Caco-2 (cell line): ENCODE data around the gene SLF2. TPM values are rescaled to one million over a fixed set of nuclear protein-coding genes. Genes with fewer than 3 reads are reported as not detected.

Source experiments
- BruUV-seq: library from RNA; stranded (reverse); fragments of 400-500 nt; replicated peaks from 2 replicates; lab custom pipeline; 2021; lab: Mats Ljungman, UMichigan
- CTCF ChIA-PET: fragments of 300-600 bp; sonication (Branson Sonifier 250); formaldehyde crosslinking; loops from one replicate; lab custom pipeline; 2022; ENCODE audit warnings: antibody characterized with exemption; lab: Charles Lee
- POLR2A ChIA-PET: fragments of 300-600 bp; sonication (Branson Sonifier 250); formaldehyde crosslinking; loops from one replicate; lab custom pipeline; 2022; ENCODE audit warnings: antibody characterized with exemption; lab: Charles Lee
- DNase-seq, 2 experiments: peaks; one replicate each; pipeline versions ENCODE4 v3.0.0 to v3.0.0-alpha.2; 2020 to 2022
- H3K27me3 ChIP-seq: replicated peaks from 2 replicates; pipeline ENCODE4 v1.6.0; 2011; ENCODE audit warnings: low read length; ENCODE audit not compliant: control insufficient read depth, insufficient read depth
- H3K36me3 ChIP-seq: 2 replicates; pipeline ENCODE4 v1.5.1; 2011; ENCODE audit warnings: low read length; ENCODE audit not compliant: control insufficient read depth, insufficient read depth
- H3K4me1 ChIP-seq: fragments of 250-450 bp; sonication (Bioruptor Pico); 2 replicates; pipeline ENCODE4 v1.5.1; 2020; ENCODE audit warnings: mild to moderate bottlenecking
- H3K4me3 ChIP-seq: 2 replicates; pipeline ENCODE4 v1.5.1; 2011; ENCODE audit warnings: low read depth, mild to moderate bottlenecking, control low read depth, low read length
- H3K9me3 ChIP-seq: fragments of 250-450 bp; sonication (Bioruptor Pico); 2 replicates; pipeline ENCODE4 v1.5.1; 2020; ENCODE audit warnings: mild to moderate bottlenecking, moderate library complexity
- H3K27ac Mint-ChIP-seq: one replicate; pipeline ENCODE4 v1.8.0; 2022; ENCODE audit warnings: mixed read lengths; ENCODE audit not compliant: unreplicated experiment
- H3K27me3 Mint-ChIP-seq: one replicate; pipeline ENCODE4 v1.8.0; 2022; ENCODE audit warnings: mixed read lengths; ENCODE audit not compliant: insufficient read depth, unreplicated experiment
- H3K36me3 Mint-ChIP-seq: one replicate; pipeline ENCODE4 v1.8.0; 2022; ENCODE audit warnings: mild to moderate bottlenecking, mixed read lengths; ENCODE audit not compliant: insufficient read depth, unreplicated experiment
- H3K4me1 Mint-ChIP-seq: one replicate; pipeline ENCODE4 v1.8.0; 2022; ENCODE audit warnings: low read depth, mixed read lengths; ENCODE audit not compliant: unreplicated experiment
- H3K4me3 Mint-ChIP-seq: one replicate; pipeline ENCODE4 v1.8.0; 2022; ENCODE audit warnings: mild to moderate bottlenecking, moderate library complexity, mixed read lengths; ENCODE audit not compliant: unreplicated experiment
- H3K9me3 Mint-ChIP-seq: one replicate; pipeline ENCODE4 v1.8.0; 2022; ENCODE audit warnings: mixed read lengths; ENCODE audit not compliant: unreplicated experiment
- intact Hi-C: fragments of 100-400 bp; cut with micrococcal nuclease; formaldehyde crosslinking; loops from one replicate; pipeline ENCODE4 v1.10.0; 2022; ENCODE audit not compliant: unreplicated experiment
- total RNA-seq: library from RNA; stranded (reverse); gene quantifications from 2 replicates; pipeline ENCODE4 v1.2.3, GENCODE V29; 2022
- TF ChIP-seq, protein P1 (sequence below), 2 experiments: fragments of 200-600 bp in 1 of 2; IDR thresholded peaks; 1 replicate in 1 of 2; 2 replicates in 1 of 2; pipeline versions ENCODE4 v1.5.1 to v1.8.0; 2011 to 2022; ENCODE audit warnings: antibody characterized with exemption in 1 of 2, control low read depth in 1 of 2, inconsistent platforms in 1 of 2, low read depth in 1 of 2, low read length in 1 of 2, mild to moderate bottlenecking in 1 of 2, moderate library complexity in 1 of 2; ENCODE audit not compliant: insufficient read depth in 1 of 2, severe bottlenecking in 1 of 2, unreplicated experiment in 1 of 2

SLF2 gene
- total RNA-seq, 1 experiment from 2014 or later: 25.2 TPM

DNA sequence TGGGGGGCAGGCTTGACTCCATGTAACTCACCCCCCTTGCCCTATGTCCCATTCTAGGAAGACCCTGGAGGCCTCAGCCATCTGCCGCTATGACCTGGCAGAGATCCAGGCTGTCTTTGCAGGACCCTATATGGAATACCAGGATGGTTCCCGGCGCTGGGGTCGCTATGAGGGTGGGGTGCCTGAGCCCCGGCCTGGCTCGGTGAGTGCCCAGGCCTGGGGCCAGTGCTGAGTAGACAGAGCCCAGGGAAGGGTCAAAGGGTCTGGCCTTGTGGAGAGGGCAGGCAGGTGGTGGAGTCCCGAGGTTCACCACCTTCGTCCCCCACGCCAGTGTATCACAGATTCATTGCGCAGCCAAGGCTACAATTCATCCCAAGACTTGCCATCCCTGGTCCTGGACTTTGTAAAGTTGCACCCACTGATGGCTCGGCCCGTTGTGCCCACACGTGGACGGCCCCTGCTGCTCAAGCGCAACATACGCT lies 67.1 kb downstream of the SLF2 start:
- CTCF ChIA-PET: interaction anchor here (0.7 kb wide), 1 partner anchor 7 kb away, joined by 3 read pairs; no protein-coding TSS in a partner anchor
- Mint-ChIP-seq H3K4me3 (no peak overlapping the region), H3K4me1 (peaks cover 14% of the 10 kb centered on the region), H3K27me3 (no peaks in the 10 kb centered on the region), H3K36me3 (peaks cover 46% of the 10 kb centered on the region), H3K9me3 (no peaks in the 10 kb centered on the region), H3K27ac (no peak overlapping the region)
- POLR2A ChIA-PET: no interaction called here
- intact Hi-C loops: no loop called here
- Histone ChIP-seq H3K4me3 (no peak overlapping the region), H3K36me3 (peaks cover 14% of the 10 kb centered on the region), H3K9me3 (no peaks in the 10 kb centered on the region), H3K4me1 (peaks cover 7% of the 10 kb centered on the region), H3K27me3 (no peaks in the 10 kb centered on the region)
- BruUV-seq: no TSS peak
- TF ChIP-seq, protein P1, sequence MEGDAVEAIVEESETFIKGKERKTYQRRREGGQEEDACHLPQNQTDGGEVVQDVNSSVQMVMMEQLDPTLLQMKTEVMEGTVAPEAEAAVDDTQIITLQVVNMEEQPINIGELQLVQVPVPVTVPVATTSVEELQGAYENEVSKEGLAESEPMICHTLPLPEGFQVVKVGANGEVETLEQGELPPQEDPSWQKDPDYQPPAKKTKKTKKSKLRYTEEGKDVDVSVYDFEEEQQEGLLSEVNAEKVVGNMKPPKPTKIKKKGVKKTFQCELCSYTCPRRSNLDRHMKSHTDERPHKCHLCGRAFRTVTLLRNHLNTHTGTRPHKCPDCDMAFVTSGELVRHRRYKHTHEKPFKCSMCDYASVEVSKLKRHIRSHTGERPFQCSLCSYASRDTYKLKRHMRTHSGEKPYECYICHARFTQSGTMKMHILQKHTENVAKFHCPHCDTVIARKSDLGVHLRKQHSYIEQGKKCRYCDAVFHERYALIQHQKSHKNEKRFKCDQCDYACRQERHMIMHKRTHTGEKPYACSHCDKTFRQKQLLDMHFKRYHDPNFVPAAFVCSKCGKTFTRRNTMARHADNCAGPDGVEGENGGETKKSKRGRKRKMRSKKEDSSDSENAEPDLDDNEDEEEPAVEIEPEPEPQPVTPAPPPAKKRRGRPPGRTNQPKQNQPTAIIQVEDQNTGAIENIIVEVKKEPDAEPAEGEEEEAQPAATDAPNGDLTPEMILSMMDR (IDR thresholded peaks at IDR 0.05; ENCODE audit: insufficient read depth in 1 of 2, low read depth in 1 of 2, low read length in 1 of 2, severe bottlenecking in 1 of 2, unreplicated experiment in 1 of 2): no peak
- peak in 1 of 2 experiments; percentile 21 for DNase-seq

DNA sequence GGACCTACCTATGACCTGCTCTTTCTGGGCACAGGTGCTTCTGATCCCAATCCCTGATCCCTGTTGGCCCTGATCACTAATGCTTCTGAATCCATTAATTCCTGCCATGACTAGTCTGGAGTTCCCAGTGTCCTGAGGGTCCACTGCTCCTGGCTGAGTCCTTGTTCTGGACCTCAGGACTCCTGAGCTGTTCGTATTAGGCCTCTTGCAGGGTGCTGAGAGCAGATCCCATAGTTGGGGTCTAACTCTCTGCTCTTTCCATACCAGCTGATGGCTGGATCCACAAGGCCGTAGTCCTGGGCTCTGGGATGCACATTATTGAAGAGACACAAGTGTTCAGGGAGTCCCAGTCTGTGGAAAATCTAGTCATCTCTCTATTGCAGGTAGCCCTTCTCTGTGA lies 67.5 kb downstream of the SLF2 start:
- H3K4me1 ChIP-seq: peaks cover 7% of the 10 kb centered on the region
- no peak overlapping the region for H3K4me3 ChIP-seq
- CTCF ChIA-PET: no interaction called here
- TF ChIP-seq, protein P1 (IDR thresholded peaks at IDR 0.05; ENCODE audit: insufficient read depth in 1 of 2, low read depth in 1 of 2, low read length in 1 of 2, severe bottlenecking in 1 of 2, unreplicated experiment in 1 of 2): no peak
- DNase-seq: no peak
- POLR2A ChIA-PET: no interaction called here
- Mint-ChIP-seq H3K36me3 (peaks cover 47% of the 10 kb centered on the region), H3K27ac (no peak overlapping the region), H3K4me1 (peaks cover 14% of the 10 kb centered on the region), H3K9me3 (no peaks in the 10 kb centered on the region), H3K4me3 (no peak overlapping the region), H3K27me3 (no peaks in the 10 kb centered on the region)
- intact Hi-C loops: no loop called here
- no TSS peak for BruUV-seq
- no peaks in the 10 kb centered on the region for H3K27me3 ChIP-seq
- peaks cover 13% of the 10 kb centered on the region for H3K36me3 ChIP-seq
- H3K9me3 ChIP-seq: no peaks in the 10 kb centered on the region

DNA sequence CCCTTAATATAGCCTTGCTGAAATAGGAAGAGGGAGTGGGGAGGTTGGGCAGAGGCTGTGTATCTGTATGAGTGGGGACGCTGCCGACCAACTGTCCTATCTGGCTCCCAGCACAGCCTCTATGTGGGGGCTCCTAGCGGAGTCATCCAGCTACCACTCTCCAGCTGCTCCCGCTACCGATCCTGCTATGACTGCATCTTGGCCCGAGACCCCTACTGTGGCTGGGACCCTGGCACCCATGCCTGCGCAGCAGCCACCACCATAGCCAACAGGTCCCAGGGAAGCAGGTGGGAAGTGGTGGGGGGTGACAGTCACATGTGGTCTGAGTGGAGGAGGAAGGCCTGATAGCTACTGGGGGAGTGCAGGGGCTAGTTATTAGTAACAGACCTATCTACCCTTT lies 67.9 kb downstream of the SLF2 start:
- H3K9me3 ChIP-seq: no peaks in the 10 kb centered on the region
- H3K27me3 ChIP-seq: no peaks in the 10 kb centered on the region
- no peak overlapping the region for H3K4me3 ChIP-seq
- POLR2A ChIA-PET: no interaction called here
- CTCF ChIA-PET: interaction anchor here (0.6 kb wide), 1 partner anchor 18 kb away, joined by 3 read pairs; no protein-coding TSS in a partner anchor
- H3K4me1 ChIP-seq: peaks cover 7% of the 10 kb centered on the region
- H3K4me1 Mint-ChIP-seq: peaks cover 13% of the 10 kb centered on the region
- no peaks in the 10 kb centered on the region for H3K27me3 Mint-ChIP-seq
- BruUV-seq: no TSS peak
- intact Hi-C loops: no loop called here
- H3K9me3 Mint-ChIP-seq: no peaks in the 10 kb centered on the region
- TF ChIP-seq, protein P1 (IDR thresholded peaks at IDR 0.05; ENCODE audit: insufficient read depth in 1 of 2, low read depth in 1 of 2, low read length in 1 of 2, severe bottlenecking in 1 of 2, unreplicated experiment in 1 of 2): no peak
- H3K36me3 Mint-ChIP-seq: peaks cover 47% of the 10 kb centered on the region
- H3K27ac Mint-ChIP-seq: no peak overlapping the region
- no peak overlapping the region for H3K4me3 Mint-ChIP-seq
- peaks cover 13% of the 10 kb centered on the region for H3K36me3 ChIP-seq
- peak in 1 of 2 experiments; percentile 13 for DNase-seq
